Measurements from ENCODE around the gene TMEM200C. TPM values are rescaled to one million over a fixed set of nuclear protein-coding genes. Genes with fewer than 3 reads are reported as not detected.

TMEM200C gene
- 13.8 TPM for total RNA-seq (ENCODE audit: unreplicated experiment)
- long read RNA-seq, result 0 reads

GRCh38 chr18:5895299-5895875, at the start of gene TMEM200C:
Gene TMEM200C, minus strand, starts transcription at chr18:5895522. Its CDS starts 3,459 bp downstream, at chr18:5892063.
- H3K27ac Mint-ChIP-seq (ENCODE audit: unreplicated experiment), result peak within 1 kb of the TSS; percentile 76
- peaks cover 18% of the 10 kb centered on the region for H3K4me1 Mint-ChIP-seq (ENCODE audit: low read depth, unreplicated experiment)
- peaks cover 3% of the 10 kb centered on the region for H3K9me3 Mint-ChIP-seq (ENCODE audit: unreplicated experiment)
- H3K27me3 Mint-ChIP-seq (ENCODE audit: unreplicated experiment), result peaks cover 11% of the 10 kb centered on the region
- H3K4me3 Mint-ChIP-seq (ENCODE audit: unreplicated experiment), result peak within 1 kb of the TSS; percentile 91
- no peaks in the 10 kb centered on the region for H3K36me3 Mint-ChIP-seq (ENCODE audit: unreplicated experiment)
- peak; percentile 78 for DNase-seq
- no peak for TF ChIP-seq CTCF (IDR thresholded peaks at IDR 0.05; ENCODE audit: partially characterized antibody, unreplicated experiment)

- Mint-ChIP-seq H3K27ac (ENCODE audit: unreplicated experiment) (no peak overlapping the region), H3K4me1 (ENCODE audit: low read depth, unreplicated experiment) (peaks cover 7% of the 10 kb centered on the region), H3K4me3 (ENCODE audit: unreplicated experiment) (no peak overlapping the region), H3K9me3 (ENCODE audit: unreplicated experiment) (no peaks in the 10 kb centered on the region), H3K27me3 (ENCODE audit: unreplicated experiment) (no peaks in the 10 kb centered on the region), H3K36me3 (ENCODE audit: unreplicated experiment) (no peaks in the 10 kb centered on the region)
- DNase-seq, result no peak
- TF ChIP-seq CTCF (IDR thresholded peaks at IDR 0.05; ENCODE audit: partially characterized antibody, unreplicated experiment), result no peak
These were observed 49.1 kb upstream of the TMEM200C start for GRCh38 chr18:5944448-5944847.

- no peak for TF ChIP-seq CTCF (IDR thresholded peaks at IDR 0.05; ENCODE audit: partially characterized antibody, unreplicated experiment)
- no peak for DNase-seq
- no peaks in the 10 kb centered on the region for H3K27me3 Mint-ChIP-seq (ENCODE audit: unreplicated experiment)
- H3K4me1 Mint-ChIP-seq (ENCODE audit: low read depth, unreplicated experiment), result peaks cover 7% of the 10 kb centered on the region
- H3K27ac Mint-ChIP-seq (ENCODE audit: unreplicated experiment), result no peak overlapping the region
- H3K4me3 Mint-ChIP-seq (ENCODE audit: unreplicated experiment), result no peak overlapping the region
- H3K36me3 Mint-ChIP-seq (ENCODE audit: unreplicated experiment), result no peaks in the 10 kb centered on the region
- no peaks in the 10 kb centered on the region for H3K9me3 Mint-ChIP-seq (ENCODE audit: unreplicated experiment)
These were observed 48.2 kb upstream of the TMEM200C start for GRCh38 chr18:5943514-5943913.

GRCh38 chr18:5942591-5942990, 47.3 kb upstream of the TMEM200C start:
- H3K4me1 Mint-ChIP-seq (ENCODE audit: low read depth, unreplicated experiment), result peaks cover 7% of the 10 kb centered on the region

More at GRCh38 chr18:5942591-5942990, 47.3 kb upstream of the TMEM200C start:
- TF ChIP-seq CTCF (IDR thresholded peaks at IDR 0.05; ENCODE audit: partially characterized antibody, unreplicated experiment), result no peak
- Mint-ChIP-seq H3K9me3 (ENCODE audit: unreplicated experiment) (no peaks in the 10 kb centered on the region), H3K27ac (ENCODE audit: unreplicated experiment) (no peak overlapping the region), H3K27me3 (ENCODE audit: unreplicated experiment) (no peaks in the 10 kb centered on the region), H3K36me3 (ENCODE audit: unreplicated experiment) (no peaks in the 10 kb centered on the region), H3K4me3 (ENCODE audit: unreplicated experiment) (no peak overlapping the region)
- no peak for DNase-seq

All from glutamatergic neuron (in vitro differentiated cells).